ENCODE data around the gene DOCK2. TPM values are rescaled to one million over a fixed set of nuclear protein-coding genes. Genes with fewer than 3 reads are reported as not detected.

The DOCK2 gene
- total RNA-seq, 1 donor from 2014 or later: 0.77 TPM

DNA sequence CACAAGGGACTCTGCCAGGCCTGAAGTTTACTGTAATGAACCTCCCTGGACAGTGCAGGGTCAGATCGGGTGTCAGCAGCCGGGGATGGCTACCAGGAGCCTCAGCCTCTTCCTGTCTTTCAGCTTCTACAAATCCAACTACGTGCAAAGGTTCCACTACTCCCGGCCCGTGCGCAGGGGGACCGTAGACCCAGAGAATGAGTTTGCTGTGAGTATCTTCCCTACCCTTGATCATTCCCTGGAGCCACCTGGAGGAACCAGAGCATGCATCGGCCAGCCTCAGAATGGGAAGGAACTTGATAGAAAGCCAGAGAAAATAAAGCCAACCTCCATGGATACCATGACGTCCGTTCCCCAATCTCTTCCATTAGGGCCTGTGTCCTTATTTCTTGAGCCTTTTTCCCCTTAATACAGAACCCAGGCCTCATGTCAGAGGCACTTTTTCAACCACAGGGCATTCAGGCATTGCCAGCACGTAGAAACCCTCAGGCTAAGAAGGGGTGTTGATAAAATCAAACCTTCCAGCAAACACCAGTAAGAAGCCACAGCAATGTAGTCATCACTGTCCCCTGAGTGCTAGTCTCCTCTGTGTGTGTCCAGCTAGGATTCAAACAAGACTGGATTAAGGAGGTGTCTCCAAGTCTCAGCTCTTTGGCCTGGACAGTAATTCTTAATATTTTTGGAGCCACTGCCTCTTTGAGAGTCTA lies 419.6 kb downstream of the DOCK2 start:
- DNase-seq (ENCODE audit: low read depth, low spot score): no peak
- Mint-ChIP-seq H3K27ac (ENCODE audit: unreplicated experiment) (no peak overlapping the region), H3K27me3 (ENCODE audit: low read depth) (no peaks in the 10 kb centered on the region), H3K36me3 (ENCODE audit: low read depth) (no peaks in the 10 kb centered on the region), H3K4me3 (no peak overlapping the region), H3K4me1 (no peaks in the 10 kb centered on the region), H3K9me3 (no peaks in the 10 kb centered on the region)
- TF ChIP-seq CTCF (conservative IDR thresholded peaks at IDR 0.05): no peak

GRCh38 chr5:170057311-170057710 lies 420.2 kb downstream of the DOCK2 start:
- no peak overlapping the region for H3K27ac Mint-ChIP-seq (ENCODE audit: unreplicated experiment)
- TF ChIP-seq CTCF (conservative IDR thresholded peaks at IDR 0.05): no peak
- H3K27me3 Mint-ChIP-seq (ENCODE audit: low read depth): no peaks in the 10 kb centered on the region
- DNase-seq (ENCODE audit: low read depth, low spot score): no peak
- no peaks in the 10 kb centered on the region for H3K9me3 Mint-ChIP-seq
- H3K4me3 Mint-ChIP-seq: no peak overlapping the region
- H3K4me1 Mint-ChIP-seq: no peaks in the 10 kb centered on the region
- H3K36me3 Mint-ChIP-seq (ENCODE audit: low read depth): no peaks in the 10 kb centered on the region

- Mint-ChIP-seq H3K4me1 (no peaks in the 10 kb centered on the region), H3K27ac (ENCODE audit: unreplicated experiment) (no peak overlapping the region), H3K4me3 (no peak overlapping the region), H3K27me3 (ENCODE audit: low read depth) (no peaks in the 10 kb centered on the region), H3K9me3 (no peaks in the 10 kb centered on the region), H3K36me3 (ENCODE audit: low read depth) (no peaks in the 10 kb centered on the region)
- no peak for TF ChIP-seq CTCF (conservative IDR thresholded peaks at IDR 0.05)
- no peak for DNase-seq (ENCODE audit: low read depth, low spot score)
Observed at GRCh38 chr5:170059221-170059620, 422.1 kb downstream of the DOCK2 start.

DNA sequence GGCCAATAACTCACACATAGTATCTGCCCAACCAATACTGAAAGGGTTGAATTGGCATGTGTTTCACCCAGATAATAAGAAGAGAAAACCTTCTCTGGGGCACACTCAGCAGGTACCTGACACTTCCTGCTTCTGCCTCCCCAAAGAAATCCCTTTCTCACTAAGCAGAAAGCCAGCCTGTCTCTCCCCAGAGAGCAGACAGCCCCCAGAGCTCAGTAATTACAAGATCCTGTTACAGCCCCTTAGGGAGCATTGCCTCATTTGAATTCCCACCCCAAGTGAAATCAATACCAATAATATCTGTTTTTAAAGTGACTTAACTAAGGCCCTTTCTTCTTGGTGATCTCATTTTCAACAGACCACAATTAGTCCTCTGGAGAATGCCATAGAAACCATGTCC lies 430.1 kb downstream of the DOCK2 start:
- Mint-ChIP-seq H3K27me3 (ENCODE audit: low read depth) (no peaks in the 10 kb centered on the region), H3K36me3 (ENCODE audit: low read depth) (no peaks in the 10 kb centered on the region), H3K27ac (ENCODE audit: unreplicated experiment) (no peak overlapping the region), H3K4me3 (no peak overlapping the region), H3K9me3 (no peaks in the 10 kb centered on the region), H3K4me1 (peaks cover 8% of the 10 kb centered on the region)
- TF ChIP-seq CTCF (conservative IDR thresholded peaks at IDR 0.05): no peak
- DNase-seq (ENCODE audit: low read depth, low spot score): no peak

DNA sequence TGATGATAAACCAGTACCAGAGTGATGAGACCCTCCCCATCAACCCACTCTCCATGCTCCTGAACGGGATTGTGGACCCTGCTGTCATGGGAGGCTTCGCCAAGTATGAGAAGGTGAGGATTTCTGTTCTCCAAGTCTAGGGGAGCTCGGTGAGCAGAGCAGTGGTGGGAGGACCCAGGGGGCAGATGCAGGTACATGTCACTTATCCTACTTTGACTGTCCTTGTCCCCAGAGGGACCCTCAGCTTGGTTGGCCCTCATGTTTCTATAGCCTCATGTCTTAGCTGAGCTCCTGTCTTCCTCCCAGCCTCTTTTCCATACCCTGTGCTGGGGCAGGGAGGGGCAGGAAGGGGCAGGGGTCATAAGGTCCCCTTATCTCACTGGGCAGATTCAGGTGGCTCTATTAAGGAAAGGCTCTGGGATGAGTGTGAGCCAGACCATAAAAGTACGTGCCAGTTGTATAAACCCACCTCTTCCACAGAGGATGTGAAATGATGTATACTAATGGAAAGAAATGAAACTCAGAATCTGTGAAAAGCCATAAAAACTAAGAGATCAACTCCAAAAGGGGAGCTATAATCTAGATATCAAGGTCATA lies 430.6 kb downstream of the DOCK2 start:
- no peaks in the 10 kb centered on the region for H3K9me3 Mint-ChIP-seq
- H3K36me3 Mint-ChIP-seq (ENCODE audit: low read depth): no peaks in the 10 kb centered on the region
- H3K4me3 Mint-ChIP-seq: no peak overlapping the region
- DNase-seq (ENCODE audit: low read depth, low spot score): no peak
- H3K27ac Mint-ChIP-seq (ENCODE audit: unreplicated experiment): no peak overlapping the region
- TF ChIP-seq CTCF (conservative IDR thresholded peaks at IDR 0.05): no peak
- H3K27me3 Mint-ChIP-seq (ENCODE audit: low read depth): no peaks in the 10 kb centered on the region
- H3K4me1 Mint-ChIP-seq: peaks cover 8% of the 10 kb centered on the region
